Activated T-cell treated with anti-CD3 and anti-CD28 coated beads, Interleukin-2, amount 50 U/mL, for 72 hours (primary cell): Measurements from ENCODE around the gene GTPBP8. TPM values are rescaled to one million over a fixed set of nuclear protein-coding genes. Genes with fewer than 3 reads are reported as not detected.
A peak's percentile ranks its signal among the peaks of the same experiment; 100 is the strongest.

Experiments
- ATAC-seq, 2 donors: fragments of 150-1000 bp; cut with Tn5 transposase; replicated peaks in 1 of 2; 2 replicates each; pipeline ENCODE4 v1.10.0; 2021; ENCODE audit warnings: moderate library complexity in 2 of 2, mild to moderate bottlenecking in 1 of 2
- DNase-seq, 2 donors: peaks; one replicate each; pipeline ENCODE4 v3.0.0; 2021 to 2022; ENCODE audit warnings: mixed read lengths in 1 of 2
- H3K27ac Mint-ChIP-seq: one replicate; pipeline ENCODE4 v1.8.0; 2022; ENCODE audit warnings: mild to moderate bottlenecking, moderate library complexity, mixed read lengths
- H3K27me3 Mint-ChIP-seq: one replicate; pipeline ENCODE4 v1.8.0; 2022; ENCODE audit warnings: low read depth, mixed read lengths
- H3K36me3 Mint-ChIP-seq, 2 donors: one replicate each; pipeline ENCODE4 v1.8.0; 2022; ENCODE audit warnings: mixed read lengths in 2 of 2, mild to moderate bottlenecking in 1 of 2; ENCODE audit not compliant: insufficient read depth in 2 of 2
- H3K4me1 Mint-ChIP-seq: one replicate; pipeline ENCODE4 v1.8.0; 2022; ENCODE audit warnings: low read depth, mixed read lengths
- H3K4me3 Mint-ChIP-seq, 2 donors: one replicate each; pipeline ENCODE4 v1.8.0; 2022; ENCODE audit warnings: mild to moderate bottlenecking in 2 of 2, mixed read lengths in 2 of 2, moderate library complexity in 2 of 2
- H3K9me3 Mint-ChIP-seq, 2 donors: one replicate each; pipeline ENCODE4 v1.8.0; 2022; ENCODE audit warnings: mixed read lengths in 2 of 2
- total RNA-seq, 2 donors: library from RNA; stranded (reverse); gene quantifications; one replicate each; pipeline ENCODE4 v1.2.3, GENCODE V29; 2022

The GTPBP8 gene
- total RNA-seq, 2 donors from 2014 or later = 27.0 to 28.7 TPM

GRCh38 chr3:112974894-112975293, 15.9 kb upstream of the GTPBP8 start, which contains the start of gene CD200R1:
Gene CD200R1 (minus strand): TSS chr3:112975103. CDS start chr3:112974857, 246 bp downstream.
- Mint-ChIP-seq H3K27me3 (no peaks in the 10 kb centered on the region), H3K4me1 (peaks cover 81% of the 10 kb centered on the region), H3K9me3 (no peaks in the 10 kb centered on the region), H3K27ac (peak within 1 kb of the TSS; percentile 92), H3K36me3 (no peaks in the 10 kb centered on the region), H3K4me3 (peak within 1 kb of the TSS; percentile 89 to 94)
- ATAC-seq (peak in 1 of 2 donors; percentile 6), DNase-seq (no peak)

- Mint-ChIP-seq H3K27me3 (no peaks in the 10 kb centered on the region), H3K4me3 (peak overlapping the region; percentile 58 to 94), H3K4me1 (peaks cover 77% of the 10 kb centered on the region), H3K36me3 (no peaks in the 10 kb centered on the region), H3K9me3 (no peaks in the 10 kb centered on the region), H3K27ac (peak overlapping the region; percentile 80)
- DNase-seq (no peak), ATAC-seq (no peak)
Measured at GRCh38 chr3:112976001-112976400, 14.8 kb upstream of the GTPBP8 start.

GRCh38 chr3:112976953-112977352, 13.8 kb upstream of the GTPBP8 start:
- Mint-ChIP-seq H3K27ac (peak overlapping the region; percentile 61), H3K36me3 (no peaks in the 10 kb centered on the region), H3K9me3 (no peaks in the 10 kb centered on the region), H3K4me1 (peaks cover 68% of the 10 kb centered on the region), H3K4me3 (peak overlapping the region in 1 of 2 donors; percentile 49), H3K27me3 (no peaks in the 10 kb centered on the region)
- no peak for ATAC-seq
- DNase-seq = no peak

- DNase-seq (peak in 1 of 2 donors; percentile 25), ATAC-seq (no peak)
- peak overlapping the region; percentile 58 for H3K27ac Mint-ChIP-seq
- H3K4me1 Mint-ChIP-seq = peaks cover 69% of the 10 kb centered on the region
- no peaks in the 10 kb centered on the region for H3K27me3 Mint-ChIP-seq
- no peaks in the 10 kb centered on the region for H3K36me3 Mint-ChIP-seq
- peak overlapping the region in 1 of 2 donors; percentile 44 for H3K4me3 Mint-ChIP-seq
- no peaks in the 10 kb centered on the region for H3K9me3 Mint-ChIP-seq
Measured at GRCh38 chr3:112979244-112979832, 11.4 kb upstream of the GTPBP8 start.

- DNase-seq = no peak
- no peak overlapping the region for H3K4me3 Mint-ChIP-seq
Measured at GRCh38 chr3:112980080-112980479, 10.7 kb upstream of the GTPBP8 start.

GRCh38 chr3:112982710-112983109, 8.1 kb upstream of the GTPBP8 start:
- Mint-ChIP-seq H3K27ac (no peak overlapping the region), H3K27me3 (no peaks in the 10 kb centered on the region), H3K9me3 (no peaks in the 10 kb centered on the region), H3K4me1 (peaks cover 58% of the 10 kb centered on the region), H3K36me3 (no peaks in the 10 kb centered on the region), H3K4me3 (no peak overlapping the region)
- DNase-seq (no peak), ATAC-seq (no peak)

More at GRCh38 chr3:112980080-112980479, 10.7 kb upstream of the GTPBP8 start:
- Mint-ChIP-seq H3K36me3 (no peaks in the 10 kb centered on the region), H3K9me3 (no peaks in the 10 kb centered on the region), H3K4me1 (peaks cover 69% of the 10 kb centered on the region), H3K27me3 (no peaks in the 10 kb centered on the region), H3K27ac (no peak overlapping the region)
- ATAC-seq = no peak

GRCh38 chr3:112984485-112984884, 6.3 kb upstream of the GTPBP8 start:
- Mint-ChIP-seq H3K27me3 (no peaks in the 10 kb centered on the region), H3K27ac (peak overlapping the region; percentile 14), H3K4me1 (peaks cover 52% of the 10 kb centered on the region), H3K4me3 (no peak overlapping the region), H3K9me3 (no peaks in the 10 kb centered on the region), H3K36me3 (no peaks in the 10 kb centered on the region)
- DNase-seq = no peak
- ATAC-seq = no peak

- no peaks in the 10 kb centered on the region for H3K9me3 Mint-ChIP-seq
- ATAC-seq (no peak), DNase-seq (no peak)
- H3K4me1 Mint-ChIP-seq = peaks cover 64% of the 10 kb centered on the region
- H3K27me3 Mint-ChIP-seq = no peaks in the 10 kb centered on the region
- no peak overlapping the region for H3K27ac Mint-ChIP-seq
- peak overlapping the region in 1 of 2 donors; percentile 35 for H3K4me3 Mint-ChIP-seq
- H3K36me3 Mint-ChIP-seq = peaks cover 0 to 3% of the 10 kb centered on the region in 2 donors
Measured at GRCh38 chr3:112987710-112988334, 3.0 kb upstream of the GTPBP8 start.

GRCh38 chr3:112995800-112996199, 5.0 kb downstream of the GTPBP8 start:
- DNase-seq (no peak), ATAC-seq (no peak)
- no peaks in the 10 kb centered on the region for H3K27me3 Mint-ChIP-seq
- no peak overlapping the region for H3K4me3 Mint-ChIP-seq
- H3K4me1 Mint-ChIP-seq = peaks cover 60% of the 10 kb centered on the region
- H3K9me3 Mint-ChIP-seq = no peaks in the 10 kb centered on the region
- peaks cover 7 to 18% of the 10 kb centered on the region in 2 donors for H3K36me3 Mint-ChIP-seq
- H3K27ac Mint-ChIP-seq = no peak overlapping the region

- no peaks in the 10 kb centered on the region for H3K9me3 Mint-ChIP-seq
- DNase-seq (no peak), ATAC-seq (no peak)
- H3K27me3 Mint-ChIP-seq = no peaks in the 10 kb centered on the region
- H3K36me3 Mint-ChIP-seq = peaks cover 8 to 33% of the 10 kb centered on the region in 2 donors
- H3K27ac Mint-ChIP-seq = peak overlapping the region; percentile 99
- H3K4me3 Mint-ChIP-seq = peak overlapping the region; percentile 0 to 76
- H3K4me1 Mint-ChIP-seq = peaks cover 58% of the 10 kb centered on the region
Measured at GRCh38 chr3:113000691-113001090, 9.9 kb downstream of the GTPBP8 start.

GRCh38 chr3:113002037-113002436, 11.3 kb downstream of the GTPBP8 start:
- H3K27me3 Mint-ChIP-seq = no peaks in the 10 kb centered on the region
- ATAC-seq (no peak), DNase-seq (no peak)
- H3K4me1 Mint-ChIP-seq = peaks cover 63% of the 10 kb centered on the region
- no peaks in the 10 kb centered on the region for H3K9me3 Mint-ChIP-seq
- peak overlapping the region in 1 of 2 donors; percentile 15 for H3K4me3 Mint-ChIP-seq
- H3K36me3 Mint-ChIP-seq = peaks cover 8 to 39% of the 10 kb centered on the region in 2 donors
- peak overlapping the region; percentile 99 for H3K27ac Mint-ChIP-seq

- Mint-ChIP-seq H3K27ac (peak overlapping the region; percentile 92), H3K4me3 (peak overlapping the region in 1 of 2 donors; percentile 15), H3K4me1 (peaks cover 67% of the 10 kb centered on the region), H3K9me3 (no peaks in the 10 kb centered on the region), H3K36me3 (peaks cover 9 to 45% of the 10 kb centered on the region in 2 donors), H3K27me3 (no peaks in the 10 kb centered on the region)
- DNase-seq (peak; percentile 59 to 66), ATAC-seq (peak; percentile 73 to 82)
Measured at GRCh38 chr3:113002679-113003078, 11.9 kb downstream of the GTPBP8 start.

GRCh38 chr3:113005611-113006010, 14.8 kb downstream of the GTPBP8 start:
- no peaks in the 10 kb centered on the region for H3K9me3 Mint-ChIP-seq
- DNase-seq (peak in 1 of 2 donors; percentile 8), ATAC-seq (peak; percentile 96)
- H3K27ac Mint-ChIP-seq = peak overlapping the region; percentile 96
- H3K4me3 Mint-ChIP-seq = peak overlapping the region; percentile 76 to 91
- H3K4me1 Mint-ChIP-seq = peaks cover 83% of the 10 kb centered on the region
- no peaks in the 10 kb centered on the region for H3K27me3 Mint-ChIP-seq
- H3K36me3 Mint-ChIP-seq = peaks cover 11 to 52% of the 10 kb centered on the region in 2 donors
